GM18519 (cell line): ENCODE data around the gene SSRP1.
"Not testable (repeated sequence)": the region's sequence is repeated elsewhere in the genome, so short reads cannot be mapped to it uniquely, and the experiment has no call there.

ENCODE experiments used
- ATAC-seq: cut with Tn5 transposase; IDR thresholded peaks from one replicate; pipeline ENCODE4 v1.9.1; 2021; ENCODE audit warnings: mild to moderate bottlenecking, moderate library complexity; ENCODE audit not compliant: unreplicated experiment, low FRiP score

SSRP1 gene

GRCh38 chr11:57303990-57304579 lies 31.6 kb downstream of the SSRP1 start:
- no peak for ATAC-seq

GRCh38 chr11:57303280-57303989 lies 32.3 kb downstream of the SSRP1 start:
- ATAC-seq, result no peak

- ATAC-seq, result no peak
These were observed 33.2 kb downstream of the SSRP1 start for GRCh38 chr11:57302489-57302888.

GRCh38 chr11:57301711-57302423 lies 33.8 kb downstream of the SSRP1 start:
- ATAC-seq, result no peak

- ATAC-seq, result no peak
These were observed 34.9 kb downstream of the SSRP1 start for GRCh38 chr11:57300785-57301184.

GRCh38 chr11:57299150-57299737 lies 36.4 kb downstream of the SSRP1 start:
- ATAC-seq, result no peak

GRCh38 chr11:57297221-57297620 lies 38.5 kb downstream of the SSRP1 start:
- no peak for ATAC-seq

GRCh38 chr11:57296205-57296604 lies 39.5 kb downstream of the SSRP1 start:
- ATAC-seq, result not testable (repeated sequence)

- no peak for ATAC-seq
These were observed 41.2 kb downstream of the SSRP1 start for GRCh38 chr11:57294225-57295131.

- ATAC-seq, result no peak
These were observed 45.4 kb downstream of the SSRP1 start for GRCh38 chr11:57290288-57290687.

GRCh38 chr11:57288771-57289579 lies 46.7 kb downstream of the SSRP1 start:
- no peak for ATAC-seq

- ATAC-seq, result no peak
These were observed 47.8 kb downstream of the SSRP1 start for GRCh38 chr11:57287884-57288283.

GRCh38 chr11:57283231-57283990 lies 52.3 kb downstream of the SSRP1 start:
- no peak for ATAC-seq

GRCh38 chr11:57281546-57281945 lies 54.1 kb downstream of the SSRP1 start:
- not testable (repeated sequence) for ATAC-seq

GRCh38 chr11:57279116-57279515 lies 56.6 kb downstream of the SSRP1 start:
- ATAC-seq, result no peak

GRCh38 chr11:57278721-57279095 lies 57.0 kb downstream of the SSRP1 start:
- ATAC-seq, result no peak

- ATAC-seq, result peak; percentile 78
These were observed 57.6 kb downstream of the SSRP1 start for GRCh38 chr11:57277845-57278720.
